ENCODE measurements around the gene LPAR2.

Gene LPAR2

GRCh38 chr19:19655641-19656343 is 27.8 kb upstream of the LPAR2 start:
- no peak for DNase-seq
- intact Hi-C loops (cut with DNase I): no loop called here

GRCh38 chr19:19655051-19655594 is 27.1 kb upstream of the LPAR2 start:
- intact Hi-C loops (cut with DNase I): no loop called here
- DNase-seq: no peak

GRCh38 chr19:19654441-19654840 is 26.4 kb upstream of the LPAR2 start:
- DNase-seq: no peak
- intact Hi-C loops (cut with DNase I): no loop called here

DNA sequence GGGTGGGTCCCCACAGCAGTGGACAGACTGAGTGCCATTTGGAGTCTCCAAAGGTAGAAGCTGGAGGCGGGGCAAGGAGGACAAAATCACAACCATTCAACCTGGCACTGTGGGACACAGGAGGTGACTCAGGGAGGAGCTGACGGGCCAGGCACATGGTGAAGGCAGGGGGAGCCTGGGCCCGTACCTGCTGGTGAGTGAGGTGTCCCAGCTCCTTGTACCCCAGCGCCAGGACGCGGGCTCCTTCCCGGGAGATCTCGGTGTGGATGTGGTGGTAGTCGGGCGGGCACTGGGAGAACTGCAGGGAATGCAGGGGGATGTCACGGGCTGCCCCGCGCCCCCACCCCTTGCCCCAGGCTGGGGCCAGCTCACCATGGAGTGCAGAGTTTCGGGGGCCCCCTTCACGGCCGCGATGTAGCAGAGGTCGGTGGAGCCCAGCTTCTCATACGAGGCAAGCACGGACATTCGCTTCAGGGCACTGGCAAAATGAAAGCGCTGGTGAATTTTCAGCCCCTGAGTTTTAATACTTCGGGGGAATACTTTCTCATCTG is 25.7 kb upstream of the LPAR2 start:
- DNase-seq: no peak
- intact Hi-C loops (cut with DNase I): no loop called here

GRCh38 chr19:19652482-19653295 is 24.7 kb upstream of the LPAR2 start:
- no peak for DNase-seq
- intact Hi-C loops (cut with DNase I): no loop called here

GRCh38 chr19:19651076-19651475 is 23.1 kb upstream of the LPAR2 start:
- intact Hi-C loops (cut with DNase I): no loop called here
- peak; percentile 23 to 80 (median 58) for DNase-seq

- intact Hi-C loops (cut with DNase I): no loop called here
- peak in 3 of 42 donors; percentile 33 to 47 (median 40) for DNase-seq
Measured at GRCh38 chr19:19650331-19650730, 22.3 kb upstream of the LPAR2 start.

- intact Hi-C loops (cut with DNase I): no loop called here
- DNase-seq: no peak
Measured at GRCh38 chr19:19649580-19649995, 21.6 kb upstream of the LPAR2 start.

- intact Hi-C loops (cut with DNase I): no loop called here
- no peak for DNase-seq
Measured at GRCh38 chr19:19649155-19649554, 21.1 kb upstream of the LPAR2 start.

DNA sequence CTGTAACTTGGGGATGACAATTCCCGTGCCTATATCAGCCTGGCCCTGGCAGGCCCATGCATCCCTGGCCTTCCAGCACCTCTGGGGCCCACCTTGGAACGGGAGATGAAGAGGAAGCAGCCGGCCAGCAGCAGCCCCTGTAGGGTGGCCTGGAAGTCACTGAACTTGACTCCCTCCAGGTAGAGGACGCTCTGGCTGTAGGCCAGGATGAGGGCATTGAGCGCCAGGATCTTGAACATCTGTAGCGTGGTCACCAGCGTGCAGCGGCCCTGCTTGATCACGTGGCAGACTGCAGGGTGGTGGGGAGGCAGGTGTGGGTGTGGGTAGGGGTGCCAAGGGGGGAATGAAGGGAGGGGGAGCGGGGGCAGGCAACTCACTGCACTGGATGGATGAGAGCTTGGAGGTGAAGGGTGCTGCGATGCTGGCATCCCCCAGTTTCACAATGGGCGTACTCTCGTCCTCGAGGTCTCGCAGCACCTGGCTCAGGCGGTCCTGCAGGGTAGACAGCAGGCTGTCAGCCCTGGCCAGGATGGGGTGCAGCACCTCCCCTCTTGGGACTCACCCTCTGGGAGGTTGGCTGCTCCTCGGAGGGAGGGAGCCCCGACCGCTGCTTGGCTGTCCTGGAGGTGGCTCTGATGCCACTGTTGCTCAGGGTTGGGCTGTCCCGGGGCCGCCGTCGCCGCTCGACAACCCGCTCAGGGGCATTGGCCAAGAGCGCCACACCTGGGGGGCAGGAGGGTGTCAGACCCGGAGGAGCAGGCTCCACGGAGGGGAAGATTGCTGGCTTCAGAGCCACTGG is 19.2 kb upstream of the LPAR2 start:
- intact Hi-C loops (cut with DNase I): no loop called here
- no peak for DNase-seq

GRCh38 chr19:19645233-19645870 is 17.3 kb upstream of the LPAR2 start:
- intact Hi-C loops (cut with DNase I): no loop called here
- DNase-seq: no peak

DNA sequence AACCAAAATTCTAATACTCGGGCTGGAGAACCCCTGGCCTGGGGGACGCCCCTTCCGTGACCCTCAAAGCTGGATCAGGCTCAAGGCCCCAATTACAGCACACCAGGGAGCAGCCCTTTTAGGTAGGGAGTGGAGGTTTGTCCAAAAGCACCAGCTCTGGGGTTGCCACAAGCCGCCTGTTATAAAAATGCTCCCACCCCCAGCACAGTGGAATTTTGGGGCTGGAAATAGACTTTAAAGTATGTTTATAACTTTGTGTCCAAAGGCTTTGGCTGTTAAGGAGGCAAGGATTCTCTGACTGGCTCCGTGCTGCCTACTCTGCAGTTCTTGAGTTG is 16.0 kb upstream of the LPAR2 start:
- intact Hi-C loops (cut with DNase I): loop anchor here (5.0 kb wide), 1 partner anchor 112 kb away; no protein-coding TSS in a partner anchor
- no peak for DNase-seq

- DNase-seq: peak; percentile 47 to 90 (median 78)
- intact Hi-C loops (cut with DNase I): loop anchor here (5.0 kb wide), 1 partner anchor 111 kb away; no protein-coding TSS in a partner anchor
Measured at GRCh38 chr19:19643158-19644053, 15.4 kb upstream of the LPAR2 start, which contains the start of gene GMIP. Gene GMIP (minus strand): TSS chr19:19643657. CDS start chr19:19643529, 128 bp downstream.

DNA sequence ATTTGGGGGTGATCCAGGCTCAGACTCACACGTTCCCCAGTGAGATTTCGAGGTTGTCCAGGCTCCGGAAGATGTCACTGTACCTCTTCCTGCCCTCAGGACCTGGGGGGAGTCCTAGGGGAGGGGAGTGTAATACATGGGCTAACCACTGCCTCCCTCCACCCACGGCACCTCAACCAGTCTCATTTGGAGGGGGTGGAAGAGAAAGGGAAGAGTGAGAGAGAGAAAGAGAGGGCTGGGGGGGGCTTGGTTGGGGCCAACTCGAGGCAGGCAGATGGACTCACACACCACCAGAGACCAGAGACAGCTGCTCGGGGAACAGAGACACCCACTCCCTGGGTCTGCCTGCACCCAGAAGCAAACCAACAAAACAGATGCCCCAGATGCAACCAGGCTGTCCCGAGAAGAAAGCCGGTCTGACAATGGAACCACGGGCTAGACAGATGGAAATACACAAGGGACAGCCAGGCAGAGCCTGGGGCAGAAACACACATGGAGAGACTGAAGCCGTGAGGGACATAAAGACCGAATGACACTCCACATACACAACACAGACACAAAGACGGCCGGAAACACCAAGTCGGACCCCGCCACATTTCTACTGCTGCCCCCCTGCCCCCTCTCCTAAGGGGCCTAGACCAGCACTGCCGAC is 14.6 kb upstream of the LPAR2 start:
- DNase-seq: no peak
- intact Hi-C loops (cut with DNase I): loop anchor here (5.0 kb wide), 1 partner anchor 110 kb away; no protein-coding TSS in a partner anchor

- intact Hi-C loops (cut with DNase I): no loop called here
- no peak for DNase-seq
Measured at GRCh38 chr19:19637523-19638251, 9.7 kb upstream of the LPAR2 start.

- no peak for DNase-seq
- intact Hi-C loops (cut with DNase I): no loop called here
Measured at GRCh38 chr19:19637186-19637522, 9.1 kb upstream of the LPAR2 start.
